ENCODE results near the gene LNPK. TPM values are rescaled to one million over a fixed set of nuclear protein-coding genes. Genes with fewer than 3 reads are reported as not detected.
A peak's percentile ranks its signal among the peaks of the same experiment; 100 is the strongest.

Gene LNPK
- total RNA-seq, 6 experiments from 2014 or later, result 12.9 to 30.7 (median 22.2) TPM

GRCh38 chr2:176018708-176019107 is 16.6 kb upstream of the LNPK start:
- no peak for TF ChIP-seq CTCF (IDR thresholded peaks at IDR 0.05)
- no peak for TF ChIP-seq POLR2A (IDR thresholded peaks at IDR 0.05)
- 88% methylated on average over 1 of the region's 1 CpG for WGBS (ENCODE audit: insufficient coverage, low coverage, low lambda C conversion rate, missing lambda C conversion rate)
- no peaks in the 10 kb centered on the region for H3K4me1 ChIP-seq
- ATAC-seq (no peak), DNase-seq (no peak)
- no peaks in the 10 kb centered on the region for H3K36me3 ChIP-seq
- no peak overlapping the region for H3K4me3 ChIP-seq
- no peaks in the 10 kb centered on the region for H3K9me3 ChIP-seq
- intact Hi-C loops (cut with DNase I), result no loop called here
- no peaks in the 10 kb centered on the region for H3K27me3 ChIP-seq
- H3K27ac ChIP-seq, result no peak overlapping the region

- DNase-seq (no peak), ATAC-seq (no peak)
- Histone ChIP-seq H3K27me3 (no peaks in the 10 kb centered on the region), H3K4me3 (no peak overlapping the region), H3K9me3 (no peaks in the 10 kb centered on the region), H3K4me1 (peaks cover 0 to 4% (median 1%) of the 10 kb centered on the region in 4 donors), H3K27ac (no peak overlapping the region), H3K36me3 (no peaks in the 10 kb centered on the region)
- WGBS (ENCODE audit: insufficient coverage, low coverage, low lambda C conversion rate, missing lambda C conversion rate), result 74% methylated on average over 2 of the region's 2 CpGs
- TF ChIP-seq CTCF (IDR thresholded peaks at IDR 0.05) (no peak), POLR2A (IDR thresholded peaks at IDR 0.05) (no peak)
- intact Hi-C loops (cut with DNase I), result no loop called here
These were observed 7.4 kb upstream of the LNPK start for GRCh38 chr2:176009445-176009844.

- no peak overlapping the region for H3K4me3 ChIP-seq
- no peak for TF ChIP-seq CTCF (IDR thresholded peaks at IDR 0.05)
- TF ChIP-seq POLR2A (IDR thresholded peaks at IDR 0.05), result no peak
- intact Hi-C loops (cut with DNase I), result no loop called here
- peaks cover 0 to 19% (median 6%) of the 10 kb centered on the region in 4 donors for H3K4me1 ChIP-seq
- WGBS (ENCODE audit: insufficient coverage, low coverage, low lambda C conversion rate, missing lambda C conversion rate), result 60% methylated on average over 1 of the region's 1 CpG
- no peak for ATAC-seq
- no peak for DNase-seq
- H3K27ac ChIP-seq, result peak overlapping the region in 2 of 3 donors; percentile 89 to 94
- H3K36me3 ChIP-seq, result no peaks in the 10 kb centered on the region
- no peaks in the 10 kb centered on the region for H3K9me3 ChIP-seq
- H3K27me3 ChIP-seq, result no peaks in the 10 kb centered on the region
These were observed 2.9 kb upstream of the LNPK start for GRCh38 chr2:176004934-176005333.

DNA sequence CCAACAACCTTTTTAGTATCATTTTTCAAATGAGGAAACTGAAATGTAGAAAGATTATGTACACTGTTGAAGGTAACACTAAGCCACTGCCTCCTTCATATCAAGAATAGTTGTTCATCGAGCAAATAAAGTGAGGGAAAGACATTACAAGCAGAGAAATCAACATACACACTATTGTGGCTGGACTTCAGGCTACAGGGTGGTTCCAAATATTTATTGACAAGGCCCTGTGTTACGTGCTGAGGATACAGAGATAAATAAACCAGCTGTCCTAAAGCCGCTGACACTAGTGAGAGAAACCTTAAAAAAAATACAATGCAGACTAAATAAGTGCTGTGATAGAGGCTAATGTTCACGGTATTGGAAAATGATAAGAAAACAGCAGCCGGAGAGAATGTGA is 1.9 kb upstream of the LNPK start:
- Histone ChIP-seq H3K36me3 (no peaks in the 10 kb centered on the region), H3K4me3 (peak overlapping the region in 2 of 3 donors; percentile 83 to 85), H3K9me3 (no peaks in the 10 kb centered on the region), H3K27me3 (no peaks in the 10 kb centered on the region), H3K4me1 (peaks cover 0 to 29% (median 6%) of the 10 kb centered on the region in 4 donors), H3K27ac (peak overlapping the region; percentile 44 to 94 (median 89))
- intact Hi-C loops (cut with DNase I), result no loop called here
- peak; percentile 7 to 38 (median 27) for ATAC-seq
- DNase-seq, result no peak
- TF ChIP-seq CTCF (IDR thresholded peaks at IDR 0.05) (no peak), POLR2A (IDR thresholded peaks at IDR 0.05) (no peak)
- WGBS (ENCODE audit: insufficient coverage, low coverage, low lambda C conversion rate, missing lambda C conversion rate), result 19% methylated on average over 5 of the region's 5 CpGs
